ENCODE results near the gene DGKI.

Gene DGKI

DNA sequence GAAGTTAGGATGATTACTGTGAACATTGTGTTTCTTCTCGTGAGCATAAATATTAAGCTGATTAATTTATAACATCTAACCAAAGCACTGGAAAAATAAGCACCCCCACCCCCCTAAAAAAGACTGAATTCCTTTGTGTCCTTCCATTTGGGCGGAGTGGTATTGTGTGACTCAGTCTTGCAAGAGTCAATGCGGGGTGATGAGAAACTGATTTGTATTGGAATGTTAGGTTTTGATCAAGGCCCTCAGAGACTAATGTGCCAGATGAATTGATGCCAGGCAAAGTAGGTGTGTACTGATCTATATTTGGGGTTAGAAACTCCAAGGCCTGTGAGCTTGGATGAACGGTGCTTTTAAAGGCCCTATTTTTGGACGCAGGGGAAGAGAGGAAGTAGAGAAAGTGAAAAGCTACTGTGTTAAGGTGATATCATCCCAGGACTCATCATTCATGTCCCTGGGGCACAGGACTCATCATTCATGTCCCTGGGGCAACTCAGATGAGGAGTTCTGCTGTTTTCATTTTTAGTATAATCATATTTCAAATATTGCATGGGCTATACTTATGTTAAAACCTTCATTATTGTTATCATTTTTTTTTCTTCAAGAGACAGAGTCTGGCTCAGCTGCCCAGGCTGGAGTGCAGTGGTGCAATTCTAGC is 442.0 kb downstream of the DGKI start:
- DNase-seq (ENCODE audit: low spot score), result no peak

GRCh38 chr7:137403353-137403695 is 443.4 kb downstream of the DGKI start:
- DNase-seq (ENCODE audit: low spot score), result no peak

DNA sequence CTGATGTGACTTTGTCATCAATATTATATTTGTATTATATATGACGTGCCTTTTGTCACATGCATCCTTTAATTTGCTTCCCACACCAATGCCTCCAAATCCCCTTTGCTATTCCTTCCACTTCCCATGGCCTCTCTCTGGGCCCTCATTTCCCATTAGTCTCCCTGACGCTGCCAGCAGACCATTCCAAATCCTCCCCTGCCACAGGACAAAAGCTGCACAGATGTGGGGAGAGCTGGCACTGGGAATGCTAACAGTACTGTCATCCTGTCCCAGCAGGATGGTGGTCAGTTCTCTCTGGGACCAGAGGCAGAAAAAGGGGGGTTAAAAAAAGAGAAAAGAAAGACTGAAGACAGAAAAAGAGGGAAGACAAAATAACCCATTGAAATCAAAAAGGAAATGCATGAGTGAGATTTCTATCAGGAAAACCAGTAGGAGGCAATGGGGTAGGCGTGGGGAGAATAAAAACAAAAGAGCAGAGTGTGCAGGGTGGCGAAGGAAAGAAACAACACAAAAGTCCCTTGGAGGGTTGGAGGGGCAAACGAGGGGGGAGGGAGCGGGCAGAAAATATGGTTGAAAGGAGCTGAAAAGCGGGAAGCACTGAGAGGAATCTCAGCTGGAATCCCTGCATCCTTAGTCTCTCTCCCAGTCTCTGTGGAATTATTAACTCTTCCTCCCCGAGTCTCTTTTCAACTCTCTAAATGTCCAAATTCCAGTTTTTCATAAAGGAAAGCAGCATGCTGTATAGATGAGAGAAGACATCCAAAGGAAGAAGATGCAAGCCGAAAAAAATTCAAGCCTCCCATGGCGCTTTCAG is 444.0 kb downstream of the DGKI start:
- DNase-seq (ENCODE audit: low spot score), result no peak

- no peak for DNase-seq (ENCODE audit: low spot score)
Observed at GRCh38 chr7:137399827-137400823, 446.6 kb downstream of the DGKI start.

GRCh38 chr7:137396051-137396450 is 450.7 kb downstream of the DGKI start:
- no peak for DNase-seq (ENCODE audit: low spot score)

DNA sequence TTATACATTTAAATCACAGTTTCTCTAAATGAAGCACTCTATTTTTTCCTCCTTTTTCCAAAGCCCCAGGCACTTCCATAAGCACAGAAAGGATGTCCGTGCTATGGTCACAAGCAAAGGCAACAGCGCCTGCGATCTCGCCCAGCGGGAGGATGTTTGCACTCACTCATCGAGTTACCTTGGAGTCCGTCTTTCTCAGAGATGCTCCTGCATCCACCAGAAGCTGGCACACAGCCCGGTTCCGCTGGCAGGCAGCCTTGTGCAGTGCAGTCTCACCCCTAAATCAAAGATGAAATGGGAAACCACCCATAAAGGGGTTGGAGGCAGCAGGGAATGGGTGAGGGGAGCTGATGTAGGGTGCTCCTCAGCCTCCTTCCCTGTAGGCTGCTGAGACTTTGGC is 451.4 kb downstream of the DGKI start:
- no peak for DNase-seq (ENCODE audit: low spot score)

DNA sequence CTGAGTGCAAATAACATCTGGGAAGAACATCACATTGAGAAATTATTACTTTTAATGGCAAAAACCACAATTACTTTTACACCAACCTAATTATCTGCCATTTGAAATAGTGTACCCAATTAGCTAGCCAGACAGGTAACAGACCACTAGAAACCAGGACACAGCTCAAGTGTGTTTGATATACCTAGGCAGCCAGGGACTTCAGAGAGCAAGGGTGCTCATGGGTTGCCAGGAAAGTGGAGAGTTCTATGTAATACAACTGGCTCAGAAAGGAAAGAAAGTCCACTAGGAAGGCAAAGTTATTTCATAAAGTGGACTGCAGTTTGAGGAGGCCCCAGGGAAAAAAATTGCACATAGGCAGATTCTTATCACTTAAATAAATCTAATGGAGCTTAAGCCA is 453.2 kb downstream of the DGKI start:
- DNase-seq (ENCODE audit: low spot score), result no peak

GRCh38 chr7:137390076-137390475 is 456.7 kb downstream of the DGKI start:
- no peak for DNase-seq (ENCODE audit: low spot score)

- DNase-seq (ENCODE audit: low spot score), result no peak
Observed at GRCh38 chr7:137388916-137389315, 457.9 kb downstream of the DGKI start.

GRCh38 chr7:137386966-137387365 is 459.8 kb downstream of the DGKI start:
- DNase-seq (ENCODE audit: low spot score), result no peak

GRCh38 chr7:137381045-137381444 is 465.7 kb downstream of the DGKI start:
- DNase-seq (ENCODE audit: low spot score), result no peak

GRCh38 chr7:137373507-137373906 is 473.3 kb downstream of the DGKI start:
- no peak for DNase-seq (ENCODE audit: low spot score)

DNA sequence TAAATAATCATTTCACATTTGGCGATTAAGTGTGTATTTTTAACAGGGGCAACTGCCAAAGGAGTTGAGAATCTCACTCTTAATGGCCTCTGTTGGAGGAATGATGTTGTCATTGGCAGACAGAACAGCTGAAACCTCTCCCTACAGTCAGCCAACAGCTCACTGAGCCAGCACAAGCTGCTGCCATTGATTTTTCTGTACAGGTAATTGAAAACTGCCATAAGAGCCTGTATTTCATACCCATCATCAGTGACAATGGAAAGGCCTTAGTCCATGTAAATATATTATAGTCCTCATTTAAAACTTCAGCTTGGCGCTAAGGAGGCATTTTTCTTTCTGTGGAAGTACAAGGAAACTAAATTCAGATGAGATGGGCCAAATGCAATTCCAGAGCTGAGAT is 475.2 kb downstream of the DGKI start:
- DNase-seq (ENCODE audit: low spot score), result no peak

DNA sequence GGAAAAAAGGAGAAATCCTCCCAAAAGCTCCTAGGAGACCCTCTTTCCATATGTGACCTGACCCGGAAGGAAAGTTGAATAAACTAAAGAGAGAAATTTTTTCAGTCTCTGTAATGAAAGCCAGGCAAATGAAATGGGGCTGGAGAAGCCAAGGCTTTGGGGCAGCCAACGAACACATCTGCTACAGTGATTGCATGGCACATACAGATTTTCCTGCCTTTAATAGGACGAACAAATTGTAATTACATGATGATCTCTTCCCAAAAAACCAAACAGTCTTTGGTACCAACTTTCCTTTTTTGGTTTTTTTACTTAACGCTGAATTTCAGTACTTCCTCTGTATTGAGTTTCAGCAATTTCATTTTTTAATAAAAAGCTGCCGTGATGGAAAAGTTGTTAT is 479.8 kb downstream of the DGKI start:
- no peak for DNase-seq (ENCODE audit: low spot score)

DNA sequence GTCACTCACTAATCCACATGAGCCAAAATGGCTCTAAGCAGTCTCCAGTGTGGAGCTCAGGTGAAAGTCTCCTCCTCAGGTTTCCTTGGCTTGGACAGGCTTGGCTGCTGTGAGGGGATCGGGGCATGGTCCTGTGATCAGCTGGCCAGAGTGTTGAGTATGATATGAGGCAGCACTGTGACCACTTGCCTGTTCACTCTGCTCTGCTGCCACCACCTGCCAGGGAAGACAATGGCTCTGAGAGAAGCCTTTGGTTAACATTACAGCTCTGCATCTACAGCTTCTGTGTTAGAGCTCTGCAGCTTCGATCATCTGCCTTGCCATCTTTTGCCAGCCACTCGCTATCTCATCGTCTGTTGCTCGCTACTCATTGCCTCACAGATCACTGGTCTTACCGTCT is 483.1 kb downstream of the DGKI start:
- DNase-seq (ENCODE audit: low spot score), result no peak

DNA sequence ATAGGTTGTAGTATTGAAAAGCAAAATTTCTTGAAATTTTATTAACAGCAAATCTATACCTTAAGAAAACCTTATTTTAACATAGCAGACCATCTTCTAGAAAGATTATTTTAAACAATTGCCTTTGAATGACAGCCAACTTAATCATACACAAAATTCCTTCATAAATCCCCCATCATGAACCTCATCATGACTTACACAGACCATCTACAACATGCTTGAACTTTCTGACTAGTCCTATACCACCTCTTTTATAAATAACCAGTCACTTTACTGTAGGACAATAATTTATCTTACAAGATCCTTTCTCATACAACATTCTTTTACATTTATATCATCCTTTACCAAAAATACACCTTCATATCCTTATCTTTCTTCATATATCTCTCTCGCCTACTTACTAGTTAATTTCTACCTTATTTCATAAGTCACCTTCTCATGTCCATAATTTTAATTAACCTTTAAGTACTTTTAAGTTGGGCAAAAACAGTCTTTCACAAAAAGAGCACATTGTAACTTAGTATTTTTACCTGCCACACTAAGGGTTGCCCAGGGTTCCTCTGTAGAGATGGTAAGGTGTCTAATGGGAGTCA is 486.6 kb downstream of the DGKI start:
- no peak for DNase-seq (ENCODE audit: low spot score)

DNA sequence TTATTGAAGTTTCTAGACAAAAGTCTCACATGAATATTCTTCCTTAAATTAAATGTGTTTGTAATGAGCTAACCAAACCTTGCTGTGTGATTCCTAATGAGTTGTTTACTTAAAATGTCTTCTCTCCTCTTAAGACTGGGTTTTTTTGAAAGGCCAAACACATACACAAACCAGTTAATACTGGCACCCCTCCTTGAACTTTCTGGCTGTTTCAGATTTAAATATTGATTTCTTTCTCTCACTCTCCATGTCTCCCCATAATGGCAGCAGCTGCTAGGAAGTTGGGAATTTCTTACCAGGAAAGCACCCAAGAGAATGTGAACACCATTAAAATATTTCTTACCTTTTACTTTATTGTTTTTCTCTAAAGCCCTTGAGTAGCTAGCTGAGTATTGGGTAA is 491.8 kb downstream of the DGKI start:
- no peak for DNase-seq (ENCODE audit: low spot score)

- no peak for DNase-seq (ENCODE audit: low spot score)
Observed at GRCh38 chr7:137354396-137354795, 492.4 kb downstream of the DGKI start.

GRCh38 chr7:137351941-137352340 is 494.8 kb downstream of the DGKI start:
- DNase-seq (ENCODE audit: low spot score), result no peak

- no peak for DNase-seq (ENCODE audit: low spot score)
Observed at GRCh38 chr7:137345799-137346449, 500.9 kb downstream of the DGKI start.

DNA sequence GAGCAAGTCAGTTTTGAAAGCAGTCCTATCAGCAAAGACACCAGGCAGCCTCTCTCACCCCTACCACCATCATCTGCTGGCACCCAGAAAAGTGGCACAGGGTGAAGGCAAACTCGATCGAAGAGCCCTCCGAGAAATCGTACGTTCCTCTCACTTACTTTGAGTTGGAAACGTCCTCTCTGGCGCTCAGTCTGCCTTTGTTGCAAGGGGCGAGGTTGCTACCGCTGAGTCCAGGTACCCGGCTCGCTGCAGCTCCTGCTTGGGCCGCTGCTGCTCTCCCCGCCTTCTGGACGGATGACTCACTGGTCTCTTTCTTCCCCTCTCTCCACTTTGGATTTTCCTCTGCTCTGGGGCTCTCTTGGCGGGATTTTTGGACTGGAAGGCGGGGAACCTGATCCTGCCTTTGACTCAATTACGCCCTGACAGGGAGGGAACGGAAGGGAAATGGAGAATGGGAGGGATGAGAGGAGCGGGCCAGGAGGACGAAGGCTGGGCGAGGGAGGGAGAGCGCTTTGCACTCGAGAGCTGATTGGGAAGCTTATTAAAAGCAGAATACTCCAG is 503.4 kb downstream of the DGKI start, which contains the start of gene PTN:
PTN (minus strand) TSS at position 453 of the 561 bp plus-strand sequence. CDS start 88,760 bp downstream, outside the sequence.
- no peak for DNase-seq (ENCODE audit: low spot score)

Measured in HuH-7.5 (cell line).